Measurements from ENCODE around the gene MYO1H.
A peak's percentile ranks its signal among the peaks of the same experiment; 100 is the strongest.

MYO1H gene

GRCh38 chr12:109432842-109433304 lies 85.2 kb downstream of the MYO1H start:
- Histone ChIP-seq H4K20me1 (ENCODE audit: insufficient read depth, low read length) (no peaks in the 10 kb centered on the region), H3K27me3 (ENCODE audit: low read depth, low read length) (no peaks in the 10 kb centered on the region), H2AFZ (ENCODE audit: low read depth, low read length) (peak overlapping the region; percentile 83), H3K9ac (ENCODE audit: low read length) (no peak overlapping the region), H3K9me3 (ENCODE audit: insufficient read depth, low read length) (no peaks in the 10 kb centered on the region), H3K79me2 (ENCODE audit: low read length) (no peaks in the 10 kb centered on the region), H3K4me3 (ENCODE audit: low read length) (0 out of 2 replicates have a peak overlapping the region, but pooled peaks have one; percentile 33), H3K36me3 (replicated peaks; ENCODE audit: low read depth, low read length) (no peaks in the 10 kb centered on the region), H3K4me2 (ENCODE audit: low read length) (peak overlapping the region; percentile 65), H3K27ac (ENCODE audit: low read length) (no peak overlapping the region), H3K4me1 (ENCODE audit: low read length) (peaks cover 2% of the 10 kb centered on the region; the same call in 1 of the 2 replicates)
- TF ChIP-seq CTCF (IDR thresholded peaks at IDR 0.05; ENCODE audit: low read depth, low read length) (peak; percentile 87), EZH2phosphoT487 (IDR thresholded peaks at IDR 0.05; ENCODE audit: low read depth) (no peak)

- H3K4me2 ChIP-seq (ENCODE audit: low read length), result no peak overlapping the region
- no peaks in the 10 kb centered on the region for H3K79me2 ChIP-seq (ENCODE audit: low read length)
- H3K4me3 ChIP-seq (ENCODE audit: low read length), result no peak overlapping the region
- no peaks in the 10 kb centered on the region for H3K27me3 ChIP-seq (ENCODE audit: low read depth, low read length)
- TF ChIP-seq CTCF (IDR thresholded peaks at IDR 0.05; ENCODE audit: low read depth, low read length), result no peak
- TF ChIP-seq EZH2phosphoT487 (IDR thresholded peaks at IDR 0.05; ENCODE audit: low read depth), result no peak
- no peak overlapping the region for H2AFZ ChIP-seq (ENCODE audit: low read depth, low read length)
- H3K27ac ChIP-seq (ENCODE audit: low read length), result no peak overlapping the region
- H3K4me1 ChIP-seq (ENCODE audit: low read length), result peaks cover 2% of the 10 kb centered on the region; the same call in 1 of the 2 replicates
- no peak overlapping the region for H3K9ac ChIP-seq (ENCODE audit: low read length)
- H3K36me3 ChIP-seq (replicated peaks; ENCODE audit: low read depth, low read length), result no peaks in the 10 kb centered on the region
- H3K9me3 ChIP-seq (ENCODE audit: insufficient read depth, low read length), result no peaks in the 10 kb centered on the region
- no peaks in the 10 kb centered on the region for H4K20me1 ChIP-seq (ENCODE audit: insufficient read depth, low read length)
Measured at GRCh38 chr12:109433618-109434017, 85.9 kb downstream of the MYO1H start.

GRCh38 chr12:109434582-109434981 lies 86.9 kb downstream of the MYO1H start:
- no peaks in the 10 kb centered on the region for H3K36me3 ChIP-seq (replicated peaks; ENCODE audit: low read depth, low read length)
- H3K27ac ChIP-seq (ENCODE audit: low read length), result no peak overlapping the region
- no peaks in the 10 kb centered on the region for H3K79me2 ChIP-seq (ENCODE audit: low read length)
- TF ChIP-seq CTCF (IDR thresholded peaks at IDR 0.05; ENCODE audit: low read depth, low read length) (no peak), EZH2phosphoT487 (IDR thresholded peaks at IDR 0.05; ENCODE audit: low read depth) (no peak)
- no peaks in the 10 kb centered on the region for H3K27me3 ChIP-seq (ENCODE audit: low read depth, low read length)
- no peaks in the 10 kb centered on the region for H3K9me3 ChIP-seq (ENCODE audit: insufficient read depth, low read length)
- no peak overlapping the region for H2AFZ ChIP-seq (ENCODE audit: low read depth, low read length)
- peaks cover 2% of the 10 kb centered on the region; the same call in 1 of the 2 replicates for H3K4me1 ChIP-seq (ENCODE audit: low read length)
- no peak overlapping the region for H3K4me2 ChIP-seq (ENCODE audit: low read length)
- H3K4me3 ChIP-seq (ENCODE audit: low read length), result no peak overlapping the region
- H3K9ac ChIP-seq (ENCODE audit: low read length), result no peak overlapping the region
- H4K20me1 ChIP-seq (ENCODE audit: insufficient read depth, low read length), result no peaks in the 10 kb centered on the region

DNA sequence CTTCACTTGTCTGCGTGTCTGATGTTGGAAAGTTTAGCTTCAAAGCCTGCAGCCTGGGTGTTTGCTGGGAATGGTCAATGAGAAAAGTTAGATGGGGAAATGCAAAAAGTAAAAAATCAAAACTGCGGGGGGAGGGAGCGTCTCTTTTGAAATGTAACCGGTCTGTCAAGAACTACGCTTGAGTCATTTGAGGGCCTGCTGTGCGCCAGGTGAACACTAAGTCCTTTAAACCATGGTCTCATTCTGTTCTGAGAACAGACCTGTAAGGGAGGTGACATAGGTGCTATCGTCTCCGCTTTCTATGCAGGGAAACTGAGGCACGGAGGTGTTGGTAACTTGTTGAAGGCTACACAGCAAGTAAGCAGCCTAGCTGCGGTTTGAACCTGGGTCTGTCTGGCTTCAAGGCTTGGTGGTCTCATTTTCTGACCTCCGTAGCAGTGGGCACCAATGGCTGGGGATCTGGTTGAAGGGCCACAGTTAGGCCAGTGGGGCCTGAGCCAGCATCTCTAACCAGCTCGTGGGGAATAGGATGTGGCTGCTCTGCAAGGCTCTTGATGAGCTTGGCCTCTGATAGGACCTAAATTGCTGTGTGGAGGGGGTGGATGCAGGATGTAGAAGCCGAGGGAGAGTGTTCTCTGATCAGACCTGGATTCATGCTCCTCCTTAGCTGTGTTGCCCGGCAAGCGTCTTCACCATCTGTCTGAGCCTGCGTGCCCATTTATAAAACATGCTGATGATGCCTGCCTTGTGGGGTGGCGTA lies 87.9 kb downstream of the MYO1H start:
- Histone ChIP-seq H3K4me1 (ENCODE audit: low read length) (peaks cover 2% of the 10 kb centered on the region; the same call in 1 of the 2 replicates), H2AFZ (ENCODE audit: low read depth, low read length) (no peak overlapping the region), H3K4me2 (ENCODE audit: low read length) (no peak overlapping the region), H4K20me1 (ENCODE audit: insufficient read depth, low read length) (no peaks in the 10 kb centered on the region), H3K27me3 (ENCODE audit: low read depth, low read length) (no peaks in the 10 kb centered on the region), H3K79me2 (ENCODE audit: low read length) (no peaks in the 10 kb centered on the region), H3K4me3 (ENCODE audit: low read length) (no peak overlapping the region), H3K9me3 (ENCODE audit: insufficient read depth, low read length) (no peaks in the 10 kb centered on the region), H3K36me3 (replicated peaks; ENCODE audit: low read depth, low read length) (no peaks in the 10 kb centered on the region), H3K27ac (ENCODE audit: low read length) (no peak overlapping the region), H3K9ac (ENCODE audit: low read length) (no peak overlapping the region)
- no peak for TF ChIP-seq EZH2phosphoT487 (IDR thresholded peaks at IDR 0.05; ENCODE audit: low read depth)
- TF ChIP-seq CTCF (IDR thresholded peaks at IDR 0.05; ENCODE audit: low read depth, low read length), result no peak

Data from OCI-LY3 (cell line).